Measurements from ENCODE around the gene KCNK4.

GRCh38 chr11:64265176-64266160, 25.6 kb upstream of the KCNK4 start:
- TF ChIP-seq CTCF (IDR thresholded peaks at IDR 0.05; ENCODE audit: low read depth, low read length, missing input control) = no peak
- TF ChIP-seq NR2F2 (IDR thresholded peaks at IDR 0.05) = no peak
- TF ChIP-seq ZBTB33 (IDR thresholded peaks at IDR 0.05) = no peak

Data from liver (tissue), 3 donors.